SH-SY5Y (cell line): ENCODE measurements around the gene MAPK10.

Experiments
- GATA2 ChIP-seq: IDR thresholded peaks from 2 replicates; pipeline ENCODE4 v1.6.1; 2011; ENCODE audit warnings: mild to moderate bottlenecking, low read depth, low read length
- GATA3 ChIP-seq: IDR thresholded peaks from 2 replicates; pipeline ENCODE4 v1.6.1; 2011; ENCODE audit warnings: low read depth, mild to moderate bottlenecking, low read length, moderate library complexity

Gene MAPK10

GRCh38 chr4:86220121-86220520 lies 139.7 kb downstream of the MAPK10 start:
- no peak for TF ChIP-seq GATA2
- TF ChIP-seq GATA3: no peak

- no peak for TF ChIP-seq GATA3
These were observed 140.9 kb downstream of the MAPK10 start for GRCh38 chr4:86218746-86219473.

- no peak for TF ChIP-seq GATA3
- no peak for TF ChIP-seq GATA2
These were observed 156.7 kb downstream of the MAPK10 start for GRCh38 chr4:86203176-86203575.

- TF ChIP-seq GATA2 (no peak), GATA3 (no peak)
These were observed 174.2 kb downstream of the MAPK10 start for GRCh38 chr4:86185659-86186058.

- TF ChIP-seq GATA3: no peak
- TF ChIP-seq GATA2: no peak
These were observed 175.0 kb downstream of the MAPK10 start for GRCh38 chr4:86184901-86185285.

GRCh38 chr4:86184216-86184900 lies 175.5 kb downstream of the MAPK10 start:
- TF ChIP-seq GATA3 (no peak), GATA2 (no peak)

GRCh38 chr4:86181585-86181984 lies 178.3 kb downstream of the MAPK10 start:
- TF ChIP-seq GATA3 (no peak), GATA2 (no peak)

- no peak for TF ChIP-seq GATA3
- TF ChIP-seq GATA2: no peak
These were observed 181.6 kb downstream of the MAPK10 start for GRCh38 chr4:86178211-86178610.

GRCh38 chr4:86174506-86174905 lies 185.3 kb downstream of the MAPK10 start:
- no peak for TF ChIP-seq GATA2
- TF ChIP-seq GATA3: no peak

- TF ChIP-seq GATA2: no peak
- no peak for TF ChIP-seq GATA3
These were observed 199.4 kb downstream of the MAPK10 start for GRCh38 chr4:86160426-86160825.

GRCh38 chr4:86159216-86159615 lies 200.6 kb downstream of the MAPK10 start:
- no peak for TF ChIP-seq GATA3
- no peak for TF ChIP-seq GATA2

GRCh38 chr4:86156531-86156930 lies 203.3 kb downstream of the MAPK10 start:
- TF ChIP-seq GATA3 (no peak), GATA2 (no peak)

GRCh38 chr4:86155766-86156165 lies 204.1 kb downstream of the MAPK10 start:
- no peak for TF ChIP-seq GATA2
- TF ChIP-seq GATA3: no peak

GRCh38 chr4:86152454-86152853 lies 207.4 kb downstream of the MAPK10 start:
- no peak for TF ChIP-seq GATA3
- no peak for TF ChIP-seq GATA2

- TF ChIP-seq GATA2: no peak
- no peak for TF ChIP-seq GATA3
These were observed 208.7 kb downstream of the MAPK10 start for GRCh38 chr4:86151196-86151595.

- no peak for TF ChIP-seq GATA2
- TF ChIP-seq GATA3: no peak
These were observed 218.7 kb downstream of the MAPK10 start for GRCh38 chr4:86141161-86141560.
